Fibroblast of peridontal ligament (primary cell): ENCODE results near the gene CBY1.
A peak's percentile ranks its signal among the peaks of the same experiment; 100 is the strongest.

Experiments used
- DNase-seq: peaks from one replicate; pipeline ENCODE4 v3.0.0-alpha.2; 2010; ENCODE audit errors: extremely low read depth

Gene CBY1

GRCh38 chr22:38700789-38701628 is 44.6 kb downstream of the CBY1 start, which contains the start of gene JOSD1:
TSS of gene JOSD1 (minus strand) at chr22:38700943. CDS start at chr22:38699987, 956 bp downstream.
- peak; percentile 92 for DNase-seq

GRCh38 chr22:38704654-38705234 is 48.3 kb downstream of the CBY1 start:
- no peak for DNase-seq

GRCh38 chr22:38705235-38706100 is 49.0 kb downstream of the CBY1 start, which contains the start of gene GTPBP1:
TSS of gene GTPBP1 (plus strand) at chr22:38705944. CDS start at chr22:38705956, 12 bp downstream.
- DNase-seq: peak; percentile 100

GRCh38 chr22:38706101-38706900 is 49.9 kb downstream of the CBY1 start:
- DNase-seq: peak; percentile 54

GRCh38 chr22:38706901-38707195 is 50.4 kb downstream of the CBY1 start:
- DNase-seq: no peak

GRCh38 chr22:38707346-38707745 is 50.9 kb downstream of the CBY1 start:
- DNase-seq: no peak

GRCh38 chr22:38707984-38708383 is 51.5 kb downstream of the CBY1 start:
- DNase-seq: no peak

- no peak for DNase-seq
These were observed 52.9 kb downstream of the CBY1 start for GRCh38 chr22:38709306-38709705.

GRCh38 chr22:38710351-38710750 is 53.9 kb downstream of the CBY1 start:
- DNase-seq: no peak

GRCh38 chr22:38710866-38711265 is 54.4 kb downstream of the CBY1 start:
- DNase-seq: no peak

- no peak for DNase-seq
These were observed 56.2 kb downstream of the CBY1 start for GRCh38 chr22:38712486-38713207.

- no peak for DNase-seq
These were observed 57.5 kb downstream of the CBY1 start for GRCh38 chr22:38713921-38714320.

- no peak for DNase-seq
These were observed 58.8 kb downstream of the CBY1 start for GRCh38 chr22:38715176-38715764.

- no peak for DNase-seq
These were observed 59.4 kb downstream of the CBY1 start for GRCh38 chr22:38715852-38716251.

- DNase-seq: no peak
These were observed 59.8 kb downstream of the CBY1 start for GRCh38 chr22:38716271-38716670.

- no peak for DNase-seq
These were observed 60.4 kb downstream of the CBY1 start for GRCh38 chr22:38716826-38717225.

GRCh38 chr22:38717244-38717643 is 60.8 kb downstream of the CBY1 start:
- DNase-seq: no peak

GRCh38 chr22:38718414-38718813 is 62.0 kb downstream of the CBY1 start:
- DNase-seq: peak; percentile 81

- no peak for DNase-seq
These were observed 62.8 kb downstream of the CBY1 start for GRCh38 chr22:38719196-38719595.

- DNase-seq: no peak
These were observed 63.9 kb downstream of the CBY1 start for GRCh38 chr22:38720350-38720749.
